ENCODE results near the gene RASAL3.
"Not testable (repeated sequence)": the region's sequence is repeated elsewhere in the genome, so short reads cannot be mapped to it uniquely, and the experiment has no call there.

RASAL3 gene

DNA sequence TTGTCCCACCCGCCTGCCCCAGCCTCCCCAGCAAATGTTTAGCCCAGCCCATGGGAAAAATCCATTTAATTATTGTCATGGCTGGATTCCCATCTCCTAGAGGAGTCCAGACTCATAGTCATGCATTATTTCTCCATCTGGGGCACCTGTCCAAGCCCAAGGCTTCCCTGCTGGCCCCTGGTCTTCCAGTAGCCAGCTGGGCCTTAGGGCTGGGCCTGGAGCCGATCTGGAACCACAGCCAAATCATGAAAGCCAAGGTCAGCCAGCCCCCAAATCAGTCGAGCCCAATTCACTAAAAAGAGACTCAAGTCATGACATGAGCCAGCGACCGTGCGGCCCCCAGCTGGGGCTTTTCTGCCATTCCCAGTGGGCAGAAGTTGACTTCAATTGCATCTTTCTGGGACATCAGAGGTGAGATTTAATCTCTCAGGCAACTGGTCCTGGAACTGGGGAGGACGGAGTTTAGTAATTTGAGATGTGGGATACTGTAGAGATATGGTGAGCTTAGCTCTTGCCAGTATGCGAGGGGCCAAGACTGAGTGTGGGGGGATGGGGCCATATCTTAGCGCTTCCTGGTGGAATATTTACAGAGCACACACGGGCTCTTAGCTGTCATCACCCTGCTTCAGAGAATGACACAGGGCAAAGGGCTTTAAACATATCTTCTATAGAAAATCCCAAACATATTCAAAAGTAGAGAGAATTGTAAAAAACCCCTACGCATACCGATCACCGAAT, 24.3 kb upstream of the RASAL3 start:
- Mint-ChIP-seq H3K36me3 (ENCODE audit: low read depth) (no peaks in the 10 kb centered on the region), H3K9me3 (peaks cover 13% of the 10 kb centered on the region), H3K4me3 (no peak overlapping the region), H3K4me1 (no peaks in the 10 kb centered on the region), H3K27me3 (ENCODE audit: low read depth) (no peaks in the 10 kb centered on the region), H3K27ac (no peak overlapping the region)
- TF ChIP-seq, protein P1, sequence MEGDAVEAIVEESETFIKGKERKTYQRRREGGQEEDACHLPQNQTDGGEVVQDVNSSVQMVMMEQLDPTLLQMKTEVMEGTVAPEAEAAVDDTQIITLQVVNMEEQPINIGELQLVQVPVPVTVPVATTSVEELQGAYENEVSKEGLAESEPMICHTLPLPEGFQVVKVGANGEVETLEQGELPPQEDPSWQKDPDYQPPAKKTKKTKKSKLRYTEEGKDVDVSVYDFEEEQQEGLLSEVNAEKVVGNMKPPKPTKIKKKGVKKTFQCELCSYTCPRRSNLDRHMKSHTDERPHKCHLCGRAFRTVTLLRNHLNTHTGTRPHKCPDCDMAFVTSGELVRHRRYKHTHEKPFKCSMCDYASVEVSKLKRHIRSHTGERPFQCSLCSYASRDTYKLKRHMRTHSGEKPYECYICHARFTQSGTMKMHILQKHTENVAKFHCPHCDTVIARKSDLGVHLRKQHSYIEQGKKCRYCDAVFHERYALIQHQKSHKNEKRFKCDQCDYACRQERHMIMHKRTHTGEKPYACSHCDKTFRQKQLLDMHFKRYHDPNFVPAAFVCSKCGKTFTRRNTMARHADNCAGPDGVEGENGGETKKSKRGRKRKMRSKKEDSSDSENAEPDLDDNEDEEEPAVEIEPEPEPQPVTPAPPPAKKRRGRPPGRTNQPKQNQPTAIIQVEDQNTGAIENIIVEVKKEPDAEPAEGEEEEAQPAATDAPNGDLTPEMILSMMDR (IDR thresholded peaks at IDR 0.05; ENCODE audit: unreplicated experiment in 3 of 3), result no peak

DNA sequence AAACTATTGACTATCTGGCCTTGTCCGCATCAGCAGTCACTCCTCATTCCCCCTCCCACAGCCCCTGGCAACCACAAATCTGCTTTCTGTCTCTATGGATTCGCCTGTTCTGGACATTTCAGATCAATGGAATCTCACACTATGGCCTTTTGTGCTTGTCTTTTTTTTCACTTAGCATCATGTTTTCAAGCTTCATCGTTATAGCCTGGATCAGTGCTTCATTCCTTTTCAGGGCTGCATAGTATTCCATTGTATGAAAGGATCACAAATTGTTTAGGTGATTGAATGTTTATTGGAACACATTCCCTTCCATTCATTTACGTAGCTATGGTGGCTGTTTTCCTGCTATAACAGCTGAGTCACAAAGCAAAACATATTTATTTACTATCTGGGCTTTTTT, 22.7 kb upstream of the RASAL3 start:
- no peak overlapping the region for H3K4me3 Mint-ChIP-seq
- H3K27me3 Mint-ChIP-seq (ENCODE audit: low read depth), result no peaks in the 10 kb centered on the region
- H3K9me3 Mint-ChIP-seq, result peaks cover 9% of the 10 kb centered on the region
- TF ChIP-seq, protein P1 (IDR thresholded peaks at IDR 0.05; ENCODE audit: unreplicated experiment in 3 of 3), result no peak
- no peaks in the 10 kb centered on the region for H3K36me3 Mint-ChIP-seq (ENCODE audit: low read depth)
- no peak overlapping the region for H3K27ac Mint-ChIP-seq
- H3K4me1 Mint-ChIP-seq, result no peaks in the 10 kb centered on the region

DNA sequence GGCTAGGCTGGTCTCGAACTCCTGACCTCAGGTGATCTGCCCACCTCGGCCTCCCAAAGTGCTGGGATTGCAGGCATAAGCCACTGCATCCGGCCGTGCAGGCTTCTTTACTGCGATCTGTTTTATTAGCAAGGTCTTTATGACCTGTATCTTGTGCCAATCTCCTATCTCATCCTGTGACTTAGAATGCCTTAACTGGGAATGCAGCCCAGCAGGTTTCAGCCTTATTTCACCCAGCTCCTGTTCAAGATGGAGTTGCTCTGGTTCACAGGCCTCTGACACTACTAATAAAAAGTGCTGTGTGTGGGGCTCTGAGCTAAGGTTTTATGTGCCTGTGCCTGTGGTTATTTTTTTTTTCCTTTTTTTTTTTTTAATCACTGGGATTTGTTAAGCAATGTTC, 21.4 kb upstream of the RASAL3 start:
- H3K27ac Mint-ChIP-seq; H3K9me3 Mint-ChIP-seq; H3K27me3 Mint-ChIP-seq (ENCODE audit: low read depth); H3K36me3 Mint-ChIP-seq (ENCODE audit: low read depth); H3K4me3 Mint-ChIP-seq; H3K4me1 Mint-ChIP-seq: not testable (repeated sequence)

DNA sequence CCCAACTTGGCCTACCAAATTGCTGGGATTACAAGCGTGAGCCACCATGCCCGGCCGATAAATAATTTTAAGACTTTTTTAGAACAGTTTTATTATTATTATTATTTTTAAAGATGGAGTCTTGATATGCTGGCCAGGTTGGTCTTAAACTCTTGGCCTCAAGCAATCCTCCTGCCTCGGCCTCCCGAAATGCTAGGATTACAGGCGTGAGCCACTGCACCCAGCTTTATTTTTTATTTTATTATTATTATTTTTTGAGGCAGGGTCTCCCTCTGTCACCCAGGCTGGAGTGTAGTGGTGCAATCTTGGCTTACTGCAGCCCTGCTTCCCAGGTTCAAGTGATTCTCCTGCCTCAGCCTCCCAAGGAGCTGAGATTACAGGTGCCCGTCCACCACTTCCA, 16.7 kb upstream of the RASAL3 start:
- not testable (repeated sequence) for H3K9me3 Mint-ChIP-seq; H3K27me3 Mint-ChIP-seq (ENCODE audit: low read depth); H3K27ac Mint-ChIP-seq; H3K36me3 Mint-ChIP-seq (ENCODE audit: low read depth); H3K4me1 Mint-ChIP-seq; H3K4me3 Mint-ChIP-seq

DNA sequence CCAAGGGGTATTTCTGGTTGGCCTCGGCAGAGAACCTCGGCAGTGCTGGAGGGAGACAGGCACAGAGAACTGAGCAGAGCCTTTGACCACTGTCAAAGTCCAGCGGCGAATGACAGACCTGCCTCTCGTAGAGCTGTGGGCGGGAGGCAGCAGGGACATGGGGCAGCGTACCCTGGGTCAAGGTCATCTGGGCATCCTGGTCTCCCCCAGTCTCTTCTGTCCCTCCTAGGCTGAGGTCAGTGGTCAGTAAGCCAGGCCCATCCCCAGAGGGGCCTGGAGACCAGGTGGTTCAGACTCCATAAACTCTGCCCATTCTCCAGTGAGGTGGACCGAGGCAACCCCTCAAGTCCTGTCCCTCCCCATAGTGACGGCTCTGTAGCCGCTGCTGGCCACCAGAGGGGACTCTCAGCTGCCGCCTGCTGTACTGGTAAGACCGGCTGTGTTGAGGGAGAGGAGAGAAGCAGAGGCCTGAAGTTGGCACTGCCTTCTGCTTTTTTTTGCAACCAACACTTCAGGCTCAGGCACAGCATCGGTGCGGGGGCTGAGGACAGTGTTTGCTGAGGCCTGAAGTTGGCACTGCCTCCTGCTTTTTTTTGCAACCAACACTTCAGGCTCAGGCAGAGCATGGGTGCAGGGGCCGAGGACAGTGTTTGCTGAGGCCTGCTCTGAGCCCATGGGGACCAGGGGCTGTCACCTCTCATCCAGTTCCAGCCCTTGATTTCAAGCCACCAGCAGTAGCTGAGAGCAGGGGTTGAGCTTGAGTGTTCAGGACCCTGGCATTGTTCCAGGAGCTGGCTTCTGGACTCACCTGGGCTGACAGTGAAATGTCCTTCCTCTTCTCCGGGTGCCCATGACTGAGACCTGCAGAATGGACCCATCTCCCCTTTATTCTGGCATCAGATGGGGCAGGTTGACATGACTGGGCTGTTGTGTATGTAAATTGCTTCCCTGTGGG, 15.3 kb upstream of the RASAL3 start, which contains the start of gene PGLYRP2:
Gene PGLYRP2 (minus strand): TSS at position 111 of the 955 bp plus-strand sequence. CDS start 130 bp downstream, outside the sequence.
- no peaks in the 10 kb centered on the region for H3K4me1 Mint-ChIP-seq
- no peaks in the 10 kb centered on the region for H3K27me3 Mint-ChIP-seq (ENCODE audit: low read depth)
- H3K36me3 Mint-ChIP-seq (ENCODE audit: low read depth), result no peaks in the 10 kb centered on the region
- no peak within 1 kb of the TSS for H3K4me3 Mint-ChIP-seq
- TF ChIP-seq, protein P1 (IDR thresholded peaks at IDR 0.05; ENCODE audit: unreplicated experiment in 3 of 3), result no peak
- no peak within 1 kb of the TSS for H3K27ac Mint-ChIP-seq
- peaks cover 5% of the 10 kb centered on the region for H3K9me3 Mint-ChIP-seq

DNA sequence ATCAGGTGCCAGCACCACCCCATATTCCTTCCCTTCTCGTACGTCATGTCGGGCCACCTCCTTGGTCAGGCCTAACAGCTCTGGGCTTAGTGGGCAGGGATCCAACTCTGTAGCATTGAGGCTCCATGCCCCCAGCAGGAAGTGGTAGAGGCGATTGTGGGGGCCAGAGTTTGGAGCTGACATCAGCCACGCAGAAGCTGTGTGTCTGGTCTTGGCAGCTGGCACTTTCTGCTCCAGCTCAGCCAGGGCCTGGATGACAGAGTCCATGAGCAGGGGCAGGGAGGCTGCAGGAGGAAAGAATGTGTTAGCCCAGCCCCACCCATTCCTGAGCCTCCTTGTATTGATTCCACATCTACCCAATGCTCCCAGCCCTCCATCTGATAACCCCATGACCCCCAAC, 12.0 kb upstream of the RASAL3 start:
- Mint-ChIP-seq H3K4me1 (no peaks in the 10 kb centered on the region), H3K9me3 (peaks cover 7% of the 10 kb centered on the region), H3K27ac (no peak overlapping the region), H3K4me3 (no peak overlapping the region), H3K27me3 (ENCODE audit: low read depth) (peaks cover 18% of the 10 kb centered on the region), H3K36me3 (ENCODE audit: low read depth) (no peaks in the 10 kb centered on the region)
- TF ChIP-seq, protein P1 (IDR thresholded peaks at IDR 0.05; ENCODE audit: unreplicated experiment in 3 of 3), result no peak
